ENCODE results near the gene KLHL8.

KLHL8 gene

GRCh38 chr4:87227751-87228151 lies 7.3 kb upstream of the KLHL8 start (continued):
- TF ChIP-seq POU6F1 (CRISPR knock-in tag; IDR thresholded peaks at IDR 0.05; ENCODE audit: borderline replicate concordance, low read depth) (no peak), ESRRG (CRISPR knock-in tag; IDR thresholded peaks at IDR 0.05) (no peak), ZFP30 (CRISPR knock-in tag; IDR thresholded peaks at IDR 0.05) (no peak), TCF4 (CRISPR knock-in tag; IDR thresholded peaks at IDR 0.05; ENCODE audit: borderline replicate concordance) (no peak), ARNTL (CRISPR knock-in tag; IDR thresholded peaks at IDR 0.05; ENCODE audit: borderline replicate concordance, low read depth) (no peak), ISL1 (CRISPR knock-in tag; IDR thresholded peaks at IDR 0.05) (no peak)

- TF ChIP-seq TCF4 (CRISPR knock-in tag; IDR thresholded peaks at IDR 0.05; ENCODE audit: borderline replicate concordance): no peak
- TF ChIP-seq POU6F1 (CRISPR knock-in tag; IDR thresholded peaks at IDR 0.05; ENCODE audit: borderline replicate concordance, low read depth): no peak
- no peak for TF ChIP-seq CREB5 (CRISPR knock-in tag; IDR thresholded peaks at IDR 0.05; ENCODE audit: low read depth)
- TF ChIP-seq OSR1 (CRISPR knock-in tag; IDR thresholded peaks at IDR 0.05): no peak
- TF ChIP-seq SNAI2 (CRISPR knock-in tag; IDR thresholded peaks at IDR 0.05): no peak
- no peak for TF ChIP-seq CSDC2 (CRISPR knock-in tag; IDR thresholded peaks at IDR 0.05)
- no peak for TF ChIP-seq RARB (CRISPR knock-in tag; IDR thresholded peaks at IDR 0.05)
- no peak for TF ChIP-seq CSRNP3 (CRISPR knock-in tag; IDR thresholded peaks at IDR 0.05)
- TF ChIP-seq GLIS3 (CRISPR knock-in tag; IDR thresholded peaks at IDR 0.05): no peak
- ATAC-seq: no peak
Observed at GRCh38 chr4:87225936-87226335, 5.5 kb upstream of the KLHL8 start.

GRCh38 chr4:87224141-87224923 lies 3.9 kb upstream of the KLHL8 start:
- TF ChIP-seq ISL1 (CRISPR knock-in tag; IDR thresholded peaks at IDR 0.05): no peak
- TF ChIP-seq TSHZ2 (CRISPR knock-in tag; IDR thresholded peaks at IDR 0.05): no peak
- TF ChIP-seq CSDC2 (CRISPR knock-in tag; IDR thresholded peaks at IDR 0.05): no peak
- no peak for TF ChIP-seq ARNTL (CRISPR knock-in tag; IDR thresholded peaks at IDR 0.05; ENCODE audit: borderline replicate concordance, low read depth)
- no peak for TF ChIP-seq RARB (CRISPR knock-in tag; IDR thresholded peaks at IDR 0.05)
- TF ChIP-seq TCF4 (CRISPR knock-in tag; IDR thresholded peaks at IDR 0.05; ENCODE audit: borderline replicate concordance): no peak
- no peak for TF ChIP-seq PATZ1 (CRISPR knock-in tag; IDR thresholded peaks at IDR 0.05; ENCODE audit: borderline replicate concordance)
- no peak for TF ChIP-seq CSRNP3 (CRISPR knock-in tag; IDR thresholded peaks at IDR 0.05)
- ATAC-seq: no peak
